ENCODE measurements around the gene DCST2.

Gene DCST2

GRCh38 chr1:155035936-155036335, 2.4 kb upstream of the DCST2 start:
- in situ Hi-C loops (cut with HindIII; ENCODE audit: low sequenced_read_pairs), result no loop called here
- DNase-seq (ENCODE audit: low read depth), result no peak
- TF ChIP-seq CTCF (IDR thresholded peaks at IDR 0.05; ENCODE audit: low read depth, low read length, missing control alignments), result no peak
- no peak overlapping the region for H3K4me3 ChIP-seq (ENCODE audit: low read depth, low read length)

GRCh38 chr1:155034318-155035208, 982 bp upstream of the DCST2 start:
- no peak overlapping the region for H3K4me3 ChIP-seq (ENCODE audit: low read depth, low read length)
- DNase-seq (ENCODE audit: low read depth), result no peak
- TF ChIP-seq CTCF (IDR thresholded peaks at IDR 0.05; ENCODE audit: low read depth, low read length, missing control alignments), result no peak
- in situ Hi-C loops (cut with HindIII; ENCODE audit: low sequenced_read_pairs), result no loop called here

- DNase-seq (ENCODE audit: low read depth), result no peak
- in situ Hi-C loops (cut with HindIII; ENCODE audit: low sequenced_read_pairs), result no loop called here
- H3K4me3 ChIP-seq (ENCODE audit: low read depth, low read length), result no peak overlapping the region
- TF ChIP-seq CTCF (IDR thresholded peaks at IDR 0.05; ENCODE audit: low read depth, low read length, missing control alignments), result no peak
These were observed 695 bp downstream of the DCST2 start for GRCh38 chr1:155032886-155033285.

- in situ Hi-C loops (cut with HindIII; ENCODE audit: low sequenced_read_pairs), result no loop called here
These were observed 2.7 kb downstream of the DCST2 start for GRCh38 chr1:155030899-155031298.

GRCh38 chr1:155030243-155030795, 3.3 kb downstream of the DCST2 start:
- DNase-seq (ENCODE audit: low read depth), result no peak
- H3K4me3 ChIP-seq (ENCODE audit: low read depth, low read length), result no peak overlapping the region
- in situ Hi-C loops (cut with HindIII; ENCODE audit: low sequenced_read_pairs), result no loop called here
- no peak for TF ChIP-seq CTCF (IDR thresholded peaks at IDR 0.05; ENCODE audit: low read depth, low read length, missing control alignments)

More at GRCh38 chr1:155030899-155031298, 2.7 kb downstream of the DCST2 start:
- H3K4me3 ChIP-seq (ENCODE audit: low read depth, low read length), result no peak overlapping the region
- no peak for DNase-seq (ENCODE audit: low read depth)
- no peak for TF ChIP-seq CTCF (IDR thresholded peaks at IDR 0.05; ENCODE audit: low read depth, low read length, missing control alignments)

GRCh38 chr1:155029513-155030242, 3.9 kb downstream of the DCST2 start:
- in situ Hi-C loops (cut with HindIII; ENCODE audit: low sequenced_read_pairs), result no loop called here
- TF ChIP-seq CTCF (IDR thresholded peaks at IDR 0.05; ENCODE audit: low read depth, low read length, missing control alignments), result no peak
- DNase-seq (ENCODE audit: low read depth), result no peak
- H3K4me3 ChIP-seq (ENCODE audit: low read depth, low read length), result no peak overlapping the region
